GM12878 (cell line): ENCODE results near the gene RAD23B.

Experiments
- MEF2A ChIP-seq: IDR thresholded peaks from 2 replicates; pipeline ENCODE4 v1.6.1; 2011; ENCODE audit warnings: low read depth, mild to moderate bottlenecking, low read length, moderate library complexity; ENCODE audit not compliant: insufficient read depth
- TAF1 ChIP-seq: IDR thresholded peaks from 2 replicates; pipeline ENCODE4 v1.6.1; 2011; ENCODE audit warnings: mild to moderate bottlenecking, low read depth, low read length, borderline replicate concordance

GRCh38 chr9:107235765-107236442 lies 47.2 kb upstream of the RAD23B start:
- TF ChIP-seq MEF2A = no peak
- TF ChIP-seq TAF1 = no peak
